Prostate gland (tissue), 2 donors: Measurements from ENCODE around the gene NR3C1. TPM values are rescaled to one million over a fixed set of nuclear protein-coding genes. Genes with fewer than 3 reads are reported as not detected.

Experiments used
- DNase-seq: peaks from one replicate; pipeline ENCODE4 v3.0.0-alpha.2; 2019; ENCODE audit warnings: low spot score
- H3K27ac ChIP-seq, 2 donors: fragments of 200-600 bp; sonication (generic); 2 replicates each; pipeline ENCODE4 v1.5.1; 2017 to 2019
- H3K27me3 ChIP-seq: fragments of 200-600 bp; sonication (generic); replicated peaks from 2 replicates; pipeline ENCODE4 v1.5.1; 2019; ENCODE audit not compliant: insufficient read depth
- H3K36me3 ChIP-seq, 2 donors: fragments of 200-600 bp; sonication (generic); 1 replicate in 1 of 2; 2 replicates in 1 of 2; pipeline versions ENCODE4 v1.5.1 to v1.8.1; 2017 to 2019
- H3K4me1 ChIP-seq: fragments of 200-600 bp; sonication (generic); replicated peaks from 2 replicates; pipeline ENCODE4 v1.5.1; 2019
- H3K4me3 ChIP-seq, 2 donors: fragments of 200-600 bp; sonication (generic); 2 replicates each; pipeline ENCODE4 v1.5.1; 2017 to 2019
- H3K9me3 ChIP-seq: fragments of 200-600 bp; sonication (generic); 2 replicates; pipeline ENCODE4 v1.5.1; 2017
- CTCF ChIP-seq, 4 experiments: fragments of 200-600 bp in 2 of 4; fragments of 450-650 bp in 2 of 4; sonication (generic) in 2 of 4; IDR thresholded peaks; 1 replicate in 3 of 4; 2 replicates in 1 of 4; pipeline ENCODE4 v1.5.1; 2016 to 2019; ENCODE audit warnings: antibody characterized with exemption in 4 of 4, mild to moderate bottlenecking in 2 of 4, moderate library complexity in 2 of 4
- POLR2A ChIP-seq: fragments of 450-650 bp; IDR thresholded peaks from one replicate; pipeline ENCODE4 v1.6.1; 2016; ENCODE audit warnings: antibody characterized with exemption, mild to moderate bottlenecking
- POLR2AphosphoS5 ChIP-seq: sonication (generic); formaldehyde crosslinking; IDR thresholded peaks from one replicate; pipeline ENCODE4 v1.6.1; 2017; ENCODE audit warnings: antibody characterized with exemption
- WGBS: methylation state at CpG from one replicate; pipeline ENCODE4 v1.1.5; 2018; 5-methylcytosine and 5-hydroxymethylcytosine counted together
- intact Hi-C: fragments of 100-400 bp; cut with DNase I; formaldehyde crosslinking; loops from one replicate; pipeline ENCODE4 v1.14.2; 2022
- total RNA-seq, 2 donors: library from RNA; depleted of rRNA; stranded (reverse); fragments of >200 nt; gene quantifications; one replicate each; pipeline ENCODE4 v1.1.0, GENCODE V29; 2016

Gene NR3C1
- total RNA-seq, 2 donors from 2014 or later: 42.4 to 55.5 TPM

GRCh38 chr5:143347046-143347445, 56.4 kb downstream of the NR3C1 start:
- H3K27me3 ChIP-seq: no peaks in the 10 kb centered on the region
- DNase-seq: no peak
- TF ChIP-seq CTCF (IDR thresholded peaks at IDR 0.05): no peak
- no peak for TF ChIP-seq POLR2A
- TF ChIP-seq POLR2AphosphoS5: no peak
- H3K9me3 ChIP-seq: no peaks in the 10 kb centered on the region
- no peaks in the 10 kb centered on the region for H3K4me1 ChIP-seq
- no peaks in the 10 kb centered on the region for H3K36me3 ChIP-seq
- 71% methylated on average over 1 of the region's 1 CpG for WGBS
- H3K27ac ChIP-seq: no peak overlapping the region
- intact Hi-C loops: no loop called here
- no peak overlapping the region for H3K4me3 ChIP-seq

DNA sequence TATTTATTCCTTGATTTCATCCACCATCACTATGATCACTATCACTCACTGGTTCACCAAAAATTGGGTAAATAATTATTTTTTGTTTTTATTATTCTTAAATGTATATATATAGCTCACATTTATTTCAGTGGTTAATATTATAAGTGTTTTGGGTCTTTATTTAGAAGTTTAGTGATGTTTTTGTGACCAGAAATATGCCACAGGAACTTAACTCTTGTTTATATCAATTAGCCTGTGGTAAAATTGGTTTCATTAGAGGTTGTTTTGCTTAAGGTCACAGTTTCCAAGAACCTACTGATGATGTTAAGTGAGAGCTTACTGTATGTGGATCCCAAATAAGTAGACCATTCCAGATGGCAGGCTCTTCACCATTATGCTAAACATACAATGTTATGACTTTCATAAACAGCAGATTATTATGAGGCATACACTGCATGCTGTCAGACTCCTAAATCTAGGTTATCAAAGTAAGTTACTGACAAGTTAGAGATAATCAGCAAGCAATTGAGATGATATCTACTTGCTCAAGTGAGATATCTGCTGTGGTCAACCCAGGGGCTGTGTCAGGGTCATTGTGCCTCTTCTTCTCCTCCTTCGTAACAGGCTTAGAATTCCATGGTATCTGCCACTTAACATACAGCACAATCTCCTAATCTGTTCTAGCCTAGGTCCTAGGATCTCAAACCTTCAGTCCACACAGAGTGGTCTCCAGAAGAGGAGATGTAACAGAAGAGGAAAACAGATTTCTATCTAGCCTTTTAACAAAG, 57.6 kb downstream of the NR3C1 start:
- TF ChIP-seq POLR2A (no peak), POLR2AphosphoS5 (no peak), CTCF (IDR thresholded peaks at IDR 0.05) (no peak)
- Histone ChIP-seq H3K27ac (no peak overlapping the region), H3K9me3 (no peaks in the 10 kb centered on the region), H3K4me3 (no peak overlapping the region), H3K36me3 (no peaks in the 10 kb centered on the region), H3K4me1 (no peaks in the 10 kb centered on the region), H3K27me3 (no peaks in the 10 kb centered on the region)
- intact Hi-C loops: no loop called here
- no peak for DNase-seq
- WGBS: 96% methylated on average over 1 of the region's 1 CpG

- Histone ChIP-seq H3K27me3 (no peaks in the 10 kb centered on the region), H3K27ac (no peak overlapping the region), H3K9me3 (no peaks in the 10 kb centered on the region), H3K4me1 (no peaks in the 10 kb centered on the region), H3K36me3 (no peaks in the 10 kb centered on the region), H3K4me3 (no peak overlapping the region)
- DNase-seq: no peak
- intact Hi-C loops: no loop called here
- 95% methylated on average over 2 of the region's 2 CpGs for WGBS
- no peak for TF ChIP-seq POLR2A
- TF ChIP-seq POLR2AphosphoS5: no peak
- TF ChIP-seq CTCF (IDR thresholded peaks at IDR 0.05): no peak
These were observed 60.4 kb downstream of the NR3C1 start for GRCh38 chr5:143343042-143343441.

- H3K4me3 ChIP-seq: no peak overlapping the region
- TF ChIP-seq POLR2AphosphoS5 (no peak), POLR2A (no peak)
- WGBS: 91% methylated on average over 5 of the region's 5 CpGs
- no peak for DNase-seq
- intact Hi-C loops: no loop called here
- H3K4me1 ChIP-seq: no peaks in the 10 kb centered on the region
- H3K36me3 ChIP-seq: no peaks in the 10 kb centered on the region
- H3K27me3 ChIP-seq: no peaks in the 10 kb centered on the region
- H3K27ac ChIP-seq: no peak overlapping the region
- H3K9me3 ChIP-seq: no peaks in the 10 kb centered on the region
These were observed 60.9 kb downstream of the NR3C1 start for GRCh38 chr5:143342607-143343006.

DNA sequence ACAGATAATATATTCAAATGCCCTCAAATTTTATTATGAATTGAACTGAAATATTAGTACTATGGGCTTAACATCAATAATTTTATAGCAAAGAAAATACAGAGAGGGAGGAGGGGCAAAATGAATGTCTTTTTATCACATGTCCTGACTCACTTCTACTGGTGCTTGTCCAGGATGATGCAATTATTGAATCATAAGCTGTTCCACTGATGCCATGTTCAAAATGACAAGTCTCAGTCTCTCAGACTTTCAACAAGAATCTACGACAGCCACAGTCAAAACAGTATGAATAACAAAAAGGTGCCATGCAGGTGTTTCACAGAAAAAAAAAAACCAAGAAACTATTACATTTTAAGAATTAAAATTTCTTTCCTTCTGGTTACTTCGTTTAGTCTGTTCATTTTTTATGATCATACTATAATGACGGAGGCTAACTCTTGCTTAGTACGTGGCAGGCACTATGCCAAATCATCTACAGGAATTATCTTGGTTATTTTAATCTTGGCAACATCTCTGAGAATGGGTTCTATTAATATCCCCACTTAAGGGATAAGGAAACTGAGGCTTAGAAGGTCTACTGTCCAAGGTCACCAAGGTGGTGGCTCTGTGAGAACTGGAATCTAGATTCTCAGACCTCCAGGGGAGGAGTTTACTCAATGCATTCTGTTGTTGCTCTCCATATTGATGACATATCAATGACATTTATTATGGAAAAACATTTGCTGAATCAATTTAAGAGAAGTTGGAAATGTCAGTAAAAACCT, 61.5 kb downstream of the NR3C1 start:
- DNase-seq: no peak
- Histone ChIP-seq H3K4me1 (no peaks in the 10 kb centered on the region), H3K9me3 (no peaks in the 10 kb centered on the region), H3K36me3 (no peaks in the 10 kb centered on the region), H3K27me3 (no peaks in the 10 kb centered on the region), H3K27ac (no peak overlapping the region), H3K4me3 (no peak overlapping the region)
- no peak for TF ChIP-seq POLR2AphosphoS5
- intact Hi-C loops: no loop called here
- WGBS: 87% methylated on average over 4 of the region's 4 CpGs
